ENCODE results near the gene MBNL2.

MBNL2 gene

DNA sequence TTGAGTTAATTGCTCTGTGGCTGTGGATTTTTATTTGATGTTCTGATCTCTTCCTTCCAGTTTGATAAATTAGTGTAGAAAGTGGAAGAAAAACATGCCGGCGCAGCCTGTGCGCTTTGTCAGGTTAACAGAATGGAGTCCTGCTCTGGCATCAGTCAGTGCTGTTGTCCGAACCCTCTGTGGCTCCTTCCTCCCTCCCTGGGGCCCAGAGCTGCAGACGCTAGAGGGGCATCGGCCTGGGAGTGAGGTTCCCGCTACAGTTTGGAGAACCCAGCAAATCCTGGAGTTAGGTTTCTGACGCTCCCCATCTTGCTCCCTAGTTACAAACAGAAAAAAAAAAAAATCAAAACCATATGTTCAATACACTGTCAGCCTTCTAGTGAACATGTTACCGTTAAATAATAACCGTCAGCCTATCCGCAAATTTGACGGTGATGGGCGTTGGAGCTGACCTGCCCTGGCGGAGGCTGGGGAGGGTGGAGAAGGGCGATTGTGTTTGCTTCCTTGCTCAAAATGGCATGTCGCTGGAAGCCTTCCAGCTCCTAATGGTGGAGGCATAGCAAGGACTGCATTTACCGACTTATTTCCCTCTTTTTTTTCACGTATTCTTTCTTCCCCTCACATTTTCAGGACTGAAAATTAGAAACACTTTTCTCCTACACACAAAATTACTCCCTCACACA lies 13.6 kb downstream of the MBNL2 start:
- no peak for DNase-seq

DNA sequence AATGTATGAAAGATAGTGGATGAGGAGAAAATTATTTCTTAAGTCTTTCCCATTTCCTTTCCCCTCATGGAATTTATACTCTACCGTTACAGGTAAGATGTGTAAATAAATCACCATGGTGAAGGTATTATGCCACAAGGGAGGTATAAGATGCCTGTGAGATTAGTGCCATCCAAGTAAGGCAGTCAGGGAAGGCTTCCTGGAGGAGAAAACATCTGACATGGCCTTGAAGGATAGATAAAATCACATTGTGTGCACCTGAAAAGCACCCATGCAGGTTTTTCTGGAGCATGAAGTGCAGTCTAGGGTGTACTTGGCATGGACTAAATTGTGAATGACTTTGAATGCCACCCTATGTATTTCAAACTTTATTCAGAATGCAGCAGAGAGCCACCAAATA lies 15.3 kb downstream of the MBNL2 start:
- no peak for DNase-seq

DNA sequence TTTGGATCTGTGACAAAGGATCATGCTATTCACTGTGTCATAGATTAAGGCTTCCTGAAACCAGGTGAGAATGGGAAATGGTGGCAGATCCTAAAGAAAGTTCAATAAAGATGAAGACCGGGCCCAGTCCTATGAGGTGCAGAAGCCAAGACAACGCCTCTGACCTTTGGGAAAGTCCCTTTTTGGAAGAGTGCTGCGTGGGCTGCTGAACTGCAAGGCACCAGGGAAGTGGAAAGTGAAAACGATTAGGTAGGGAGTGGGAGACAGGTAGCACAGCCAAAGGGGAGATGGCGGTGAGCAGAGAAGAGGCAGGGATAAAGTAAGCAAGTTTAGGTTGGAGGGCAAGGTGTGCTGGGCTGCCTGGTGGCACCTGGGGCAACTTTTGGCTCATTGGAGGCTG lies 16.3 kb downstream of the MBNL2 start:
- no peak for DNase-seq

- DNase-seq: no peak
Measured at GRCh38 chr13:97238883-97239282, 16.8 kb downstream of the MBNL2 start.

DNA sequence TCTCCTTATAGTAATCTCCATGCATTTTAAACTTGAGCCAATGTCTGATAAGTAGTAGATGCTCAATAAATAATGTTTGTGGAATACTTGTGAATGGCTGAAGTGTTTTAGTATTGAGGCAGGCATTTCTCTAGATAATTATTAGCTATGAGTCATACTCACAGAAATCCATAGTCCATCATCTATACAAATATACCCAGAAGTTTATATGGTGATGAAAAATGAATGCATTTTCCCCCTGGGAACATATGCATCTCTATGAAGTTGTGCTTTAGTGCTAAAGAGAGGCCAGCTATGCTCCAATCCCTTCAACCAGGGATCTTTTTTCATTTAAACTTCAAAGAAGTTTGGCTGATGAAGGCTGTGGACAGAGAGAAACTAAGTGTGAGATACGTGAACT lies 17.2 kb downstream of the MBNL2 start:
- no peak for DNase-seq

DNA sequence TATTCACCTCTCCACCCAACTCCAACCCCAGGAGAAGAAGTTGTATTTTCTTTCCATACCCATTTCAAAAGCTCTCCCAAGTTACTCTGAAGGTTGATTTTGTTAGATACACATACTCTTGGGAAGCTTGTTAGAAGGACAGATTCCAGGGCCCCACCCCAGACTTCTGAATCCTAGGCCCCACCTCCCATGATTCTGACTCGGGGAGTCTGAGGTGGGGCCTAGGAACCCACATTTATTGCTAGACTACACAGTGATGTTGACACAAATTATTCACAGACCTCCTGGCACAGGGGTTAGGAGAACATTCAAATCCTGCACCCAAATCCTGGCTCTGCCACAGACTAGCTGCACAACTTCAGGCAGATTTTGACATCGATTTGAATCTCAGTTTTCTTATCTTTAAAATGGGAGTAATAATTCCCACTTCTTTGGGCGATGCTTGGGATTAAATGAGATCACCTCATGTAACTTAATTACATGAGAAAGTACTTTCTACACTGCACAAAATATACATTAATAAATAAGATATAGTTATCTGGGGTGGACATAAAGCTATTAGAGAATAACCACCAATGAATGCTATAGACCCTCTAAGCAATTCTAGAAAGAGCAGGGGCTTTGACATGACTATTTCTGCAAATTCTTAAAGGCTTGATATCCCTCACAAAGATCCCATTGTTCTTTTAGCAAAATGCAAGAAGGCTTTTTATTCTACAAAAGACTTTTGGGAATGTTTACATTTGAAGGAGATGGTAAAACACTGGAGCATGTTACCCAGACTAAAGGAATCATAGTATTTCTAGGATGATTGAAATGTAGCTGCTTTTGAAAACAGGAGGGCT lies 18.0 kb downstream of the MBNL2 start:
- DNase-seq: no peak

- no peak for DNase-seq
Measured at GRCh38 chr13:97240788-97241734, 18.9 kb downstream of the MBNL2 start.

DNA sequence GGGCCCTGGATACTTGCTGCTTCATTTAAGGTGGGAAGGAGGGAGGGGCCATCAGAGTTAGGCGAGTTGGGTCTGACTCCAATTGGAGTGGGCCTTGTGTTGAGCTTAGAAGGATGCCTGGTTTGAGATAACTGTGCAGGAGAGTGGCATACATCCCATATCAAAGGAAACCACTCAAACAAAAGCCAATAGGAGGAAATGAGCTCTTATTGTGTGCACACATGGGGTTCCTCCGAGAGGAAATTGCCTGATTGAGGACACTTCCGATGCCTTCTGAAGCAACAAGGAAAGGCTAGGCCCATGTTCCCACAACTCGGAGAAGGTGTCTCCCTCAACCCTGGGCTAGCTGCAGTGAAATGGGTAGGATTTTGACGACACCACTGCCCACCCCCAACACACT lies 19.6 kb downstream of the MBNL2 start:
- DNase-seq: no peak

DNA sequence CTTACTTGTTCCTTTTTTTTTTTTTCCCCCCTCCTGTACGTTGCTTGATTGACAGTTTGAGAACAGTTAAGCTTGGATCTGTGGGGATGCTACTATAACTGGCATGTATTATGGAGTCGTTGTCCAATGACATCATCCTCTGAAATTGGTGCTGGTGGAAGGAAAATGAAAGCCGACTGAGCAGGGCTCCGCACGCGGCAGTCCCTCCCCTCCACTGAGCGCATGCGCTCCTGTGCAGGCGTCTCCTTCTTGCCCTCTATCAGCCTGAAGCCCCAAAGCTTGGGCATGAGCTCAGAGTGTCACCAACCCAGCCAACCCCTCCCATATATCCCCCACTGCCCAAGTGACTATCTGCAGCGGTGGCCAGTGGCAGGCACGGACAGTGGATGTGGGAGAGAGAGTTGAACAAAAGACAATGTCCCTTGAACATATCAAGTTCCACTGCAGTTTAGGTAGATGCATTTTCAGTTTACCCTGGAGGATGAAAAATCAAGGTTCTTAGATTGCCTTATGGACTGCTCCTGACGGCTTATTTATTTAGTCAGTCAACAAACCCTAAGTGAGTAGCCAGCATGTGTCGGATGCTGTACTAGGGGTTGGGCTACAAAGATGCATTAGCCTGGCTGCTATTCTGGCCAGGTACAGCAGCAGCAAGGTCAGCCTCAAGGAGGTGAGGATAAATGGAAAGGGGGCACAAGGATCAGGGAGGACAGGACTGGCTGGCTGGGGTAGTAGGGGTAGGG lies 20.8 kb downstream of the MBNL2 start:
- DNase-seq: no peak

GRCh38 chr13:97243915-97244781 lies 22.0 kb downstream of the MBNL2 start:
- no peak for DNase-seq

- DNase-seq: no peak
Measured at GRCh38 chr13:97245011-97245410, 22.9 kb downstream of the MBNL2 start.

DNA sequence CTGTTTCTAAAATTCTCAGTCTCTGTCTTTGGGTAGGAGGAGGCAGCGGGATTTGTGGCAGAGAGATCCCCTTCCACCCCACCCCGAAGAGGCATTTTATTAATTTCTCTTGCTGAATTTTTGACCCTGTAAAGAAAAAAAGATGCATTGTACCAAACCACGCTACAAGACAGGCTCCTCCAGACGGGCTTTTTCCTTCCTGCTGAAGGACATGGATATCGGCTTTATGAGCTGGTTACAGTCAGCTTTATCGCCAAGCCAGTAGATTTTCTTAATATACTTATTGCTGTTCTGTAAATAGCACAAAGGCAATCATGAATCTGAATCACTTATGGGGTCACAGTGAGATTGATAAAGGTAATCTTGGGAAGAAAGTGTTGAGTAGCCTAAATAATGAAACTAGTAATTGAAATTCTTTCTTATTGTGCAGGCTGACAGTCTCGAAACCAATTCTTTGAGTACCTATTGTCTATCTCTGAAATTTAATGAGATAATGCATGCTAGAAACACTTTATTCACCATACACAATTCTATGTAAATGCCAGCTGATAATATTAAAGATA lies 24.5 kb downstream of the MBNL2 start:
- no peak for DNase-seq

DNA sequence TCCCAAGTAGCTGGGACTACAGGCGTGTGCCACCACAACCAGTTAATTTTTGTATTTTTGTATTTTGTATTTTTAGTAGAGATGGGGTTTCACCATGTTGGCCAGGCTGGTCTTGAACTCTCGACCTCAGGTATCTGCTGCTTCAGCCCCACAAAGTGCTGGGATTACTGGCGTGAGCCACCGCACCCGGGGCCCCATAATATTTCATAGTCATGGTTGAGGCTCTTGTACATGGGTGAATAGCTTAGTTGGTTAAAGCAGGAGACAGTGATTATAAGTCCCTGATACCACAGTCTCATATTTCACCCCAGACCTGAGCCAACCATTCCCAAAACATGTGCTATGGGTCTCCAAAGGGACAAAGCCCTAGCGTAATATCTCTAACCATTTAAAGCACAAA lies 26.1 kb downstream of the MBNL2 start:
- DNase-seq: no peak

DNA sequence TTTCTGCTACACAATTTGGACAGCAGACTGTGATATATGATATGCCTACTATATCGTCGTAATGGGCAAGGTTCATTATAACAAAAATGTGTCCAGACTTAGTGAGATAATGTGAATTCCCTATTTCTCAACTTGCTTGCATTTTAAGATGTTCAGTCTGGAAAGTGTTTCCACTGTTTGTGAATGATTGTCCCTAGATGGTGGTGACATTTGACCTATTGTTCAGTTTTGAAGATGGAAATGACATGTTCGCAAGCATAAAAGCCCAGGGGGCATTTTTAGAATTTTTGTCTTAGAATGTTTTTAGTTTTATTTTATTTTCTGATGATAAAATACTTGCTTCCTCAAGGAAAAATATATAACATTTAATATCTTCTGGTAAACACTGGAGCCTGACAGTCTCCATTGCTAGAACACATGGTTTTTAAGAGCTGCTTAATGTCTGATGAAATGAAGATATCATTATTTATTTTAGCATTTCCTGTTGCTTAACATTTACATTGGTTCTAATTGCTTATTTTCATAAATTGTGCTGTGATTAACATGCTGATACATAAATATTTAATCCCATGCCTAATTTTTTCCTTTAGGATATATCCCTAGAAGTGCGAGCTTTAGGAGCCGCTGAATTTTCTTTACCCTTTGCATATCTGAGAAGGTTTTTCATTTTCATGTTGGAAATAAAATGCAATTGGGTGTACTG lies 27.1 kb downstream of the MBNL2 start:
- no peak for DNase-seq

GRCh38 chr13:97249796-97250495 lies 27.8 kb downstream of the MBNL2 start:
- no peak for DNase-seq

- DNase-seq: no peak
Measured at GRCh38 chr13:97250560-97250959, 28.4 kb downstream of the MBNL2 start.

- no peak for DNase-seq
Measured at GRCh38 chr13:97252735-97253134, 30.6 kb downstream of the MBNL2 start.

GRCh38 chr13:97253581-97254293 lies 31.6 kb downstream of the MBNL2 start:
- DNase-seq: no peak

GRCh38 chr13:97254816-97255215 lies 32.7 kb downstream of the MBNL2 start:
- DNase-seq: no peak

Data from activated CD8-positive, alpha-beta memory T cell treated with anti-CD3 and anti-CD28 coated beads, Interleukin-2, amount 50 U/mL, for 4 hours (primary cell).